Activated naive CD8-positive, alpha-beta T cell treated with anti-CD3 and anti-CD28 coated beads for 36 hours (primary cell): ENCODE data around the gene RENBP. TPM values are rescaled to one million over a fixed set of nuclear protein-coding genes. Genes with fewer than 3 reads are reported as not detected.
A peak's percentile ranks its signal among the peaks of the same experiment; 100 is the strongest.

Source experiments
- DNase-seq: peaks from one replicate; pipeline ENCODE4 v3.0.0; 2021
- H3K27ac Mint-ChIP-seq: one replicate; pipeline ENCODE4 v1.8.0; 2022; ENCODE audit warnings: mild to moderate bottlenecking, moderate library complexity, mixed read lengths
- H3K27me3 Mint-ChIP-seq: one replicate; pipeline ENCODE4 v1.8.0; 2022; ENCODE audit warnings: mild to moderate bottlenecking, mixed read lengths
- H3K36me3 Mint-ChIP-seq: one replicate; pipeline ENCODE4 v1.8.0; 2021; ENCODE audit warnings: mild to moderate bottlenecking, mixed read lengths
- H3K4me1 Mint-ChIP-seq: one replicate; pipeline ENCODE4 v1.8.0; 2021; ENCODE audit warnings: mixed read lengths
- H3K4me3 Mint-ChIP-seq: one replicate; pipeline ENCODE4 v1.8.0; 2022; ENCODE audit warnings: mild to moderate bottlenecking, moderate library complexity, mixed read lengths
- H3K9me3 Mint-ChIP-seq: one replicate; pipeline ENCODE4 v1.8.0; 2022; ENCODE audit warnings: mixed read lengths
- total RNA-seq, 2 experiments: library from RNA; stranded (reverse); gene quantifications; one replicate each; pipeline ENCODE4 v1.2.3, GENCODE V29; 2021

RENBP gene
- total RNA-seq, 2 experiments from 2014 or later = 15.2 to 15.7 TPM

GRCh38 chrX:153974003-153974725 lies 29.7 kb upstream of the RENBP start:
- DNase-seq = no peak

GRCh38 chrX:153973127-153974002 lies 28.9 kb upstream of the RENBP start:
- Mint-ChIP-seq H3K27ac (peak overlapping the region; percentile 98), H3K4me3 (peak overlapping the region; percentile 85), H3K27me3 (no peaks in the 10 kb centered on the region), H3K9me3 (no peaks in the 10 kb centered on the region), H3K36me3 (peaks cover 21% of the 10 kb centered on the region), H3K4me1 (peaks cover 14% of the 10 kb centered on the region)
- no peak for DNase-seq

More at GRCh38 chrX:153974003-153974725, 29.7 kb upstream of the RENBP start:
- Mint-ChIP-seq H3K4me3 (peak overlapping the region; percentile 85), H3K36me3 (peaks cover 14% of the 10 kb centered on the region), H3K4me1 (peaks cover 14% of the 10 kb centered on the region), H3K27me3 (no peaks in the 10 kb centered on the region), H3K9me3 (no peaks in the 10 kb centered on the region), H3K27ac (peak overlapping the region; percentile 98)

GRCh38 chrX:153972368-153973126 lies 28.1 kb upstream of the RENBP start, which contains the start of gene TMEM187:
TMEM187 (plus strand) TSS chrX:153972754; CDS start chrX:153982063, 9,309 bp downstream.
- H3K4me1 Mint-ChIP-seq = peaks cover 22% of the 10 kb centered on the region

GRCh38 chrX:153971450-153972367 lies 27.3 kb upstream of the RENBP start, which contains the start of gene HCFC1:
HCFC1 (minus strand) TSS chrX:153971818; CDS start chrX:153970840, 978 bp downstream.
- no peaks in the 10 kb centered on the region for H3K27me3 Mint-ChIP-seq
- DNase-seq = peak; percentile 89
- peak within 1 kb of the TSS; percentile 100 for H3K4me3 Mint-ChIP-seq
- no peaks in the 10 kb centered on the region for H3K9me3 Mint-ChIP-seq
- H3K27ac Mint-ChIP-seq = peak within 1 kb of the TSS; percentile 100
- H3K4me1 Mint-ChIP-seq = peaks cover 29% of the 10 kb centered on the region
- H3K36me3 Mint-ChIP-seq = peaks cover 36% of the 10 kb centered on the region

More at GRCh38 chrX:153972368-153973126, 28.1 kb upstream of the RENBP start, which contains the start of gene TMEM187:
- no peaks in the 10 kb centered on the region for H3K9me3 Mint-ChIP-seq
- H3K36me3 Mint-ChIP-seq = peaks cover 29% of the 10 kb centered on the region
- no peaks in the 10 kb centered on the region for H3K27me3 Mint-ChIP-seq
- DNase-seq = peak; percentile 90
- peak within 1 kb of the TSS; percentile 100 for H3K4me3 Mint-ChIP-seq
- peak within 1 kb of the TSS; percentile 100 for H3K27ac Mint-ChIP-seq

- H3K9me3 Mint-ChIP-seq = no peaks in the 10 kb centered on the region
- H3K36me3 Mint-ChIP-seq = peaks cover 39% of the 10 kb centered on the region
- H3K4me3 Mint-ChIP-seq = peak overlapping the region; percentile 100
- peak; percentile 85 for DNase-seq
- H3K4me1 Mint-ChIP-seq = peaks cover 35% of the 10 kb centered on the region
- H3K27ac Mint-ChIP-seq = peak overlapping the region; percentile 100
- no peaks in the 10 kb centered on the region for H3K27me3 Mint-ChIP-seq
These were observed 26.6 kb upstream of the RENBP start for GRCh38 chrX:153971124-153971449.

GRCh38 chrX:153970357-153971123 lies 26.1 kb upstream of the RENBP start:
- H3K27me3 Mint-ChIP-seq = no peaks in the 10 kb centered on the region
- peak overlapping the region; percentile 100 for H3K27ac Mint-ChIP-seq
- DNase-seq = no peak
- H3K9me3 Mint-ChIP-seq = no peaks in the 10 kb centered on the region
- H3K36me3 Mint-ChIP-seq = peaks cover 38% of the 10 kb centered on the region
- H3K4me3 Mint-ChIP-seq = peak overlapping the region; percentile 100
- H3K4me1 Mint-ChIP-seq = peaks cover 33% of the 10 kb centered on the region

GRCh38 chrX:153969904-153970356 lies 25.5 kb upstream of the RENBP start:
- Mint-ChIP-seq H3K27me3 (no peaks in the 10 kb centered on the region), H3K4me1 (peaks cover 35% of the 10 kb centered on the region), H3K36me3 (peaks cover 38% of the 10 kb centered on the region), H3K4me3 (peak overlapping the region; percentile 100), H3K9me3 (no peaks in the 10 kb centered on the region), H3K27ac (peak overlapping the region; percentile 96)
- no peak for DNase-seq

GRCh38 chrX:153969125-153969903 lies 24.9 kb upstream of the RENBP start:
- H3K4me3 Mint-ChIP-seq = peak overlapping the region; percentile 100
- no peak for DNase-seq
- H3K36me3 Mint-ChIP-seq = peaks cover 38% of the 10 kb centered on the region
- H3K4me1 Mint-ChIP-seq = peaks cover 30% of the 10 kb centered on the region
- no peaks in the 10 kb centered on the region for H3K9me3 Mint-ChIP-seq
- no peaks in the 10 kb centered on the region for H3K27me3 Mint-ChIP-seq
- peak overlapping the region; percentile 96 for H3K27ac Mint-ChIP-seq

GRCh38 chrX:153968754-153969124 lies 24.3 kb upstream of the RENBP start:
- Mint-ChIP-seq H3K36me3 (peaks cover 38% of the 10 kb centered on the region), H3K27me3 (no peaks in the 10 kb centered on the region), H3K9me3 (no peaks in the 10 kb centered on the region), H3K27ac (peak overlapping the region; percentile 96), H3K4me3 (peak overlapping the region; percentile 100), H3K4me1 (peaks cover 27% of the 10 kb centered on the region)
- peak; percentile 54 for DNase-seq

GRCh38 chrX:153968255-153968654 lies 23.8 kb upstream of the RENBP start:
- DNase-seq = no peak
- Mint-ChIP-seq H3K9me3 (no peaks in the 10 kb centered on the region), H3K36me3 (peaks cover 38% of the 10 kb centered on the region), H3K4me1 (peaks cover 27% of the 10 kb centered on the region), H3K27ac (peak overlapping the region; percentile 96), H3K27me3 (no peaks in the 10 kb centered on the region), H3K4me3 (peak overlapping the region; percentile 100)

GRCh38 chrX:153967536-153968224 lies 23.2 kb upstream of the RENBP start:
- Mint-ChIP-seq H3K27me3 (no peaks in the 10 kb centered on the region), H3K27ac (peak overlapping the region; percentile 96), H3K4me1 (peaks cover 27% of the 10 kb centered on the region), H3K36me3 (peaks cover 40% of the 10 kb centered on the region), H3K4me3 (peak overlapping the region; percentile 100), H3K9me3 (no peaks in the 10 kb centered on the region)
- peak; percentile 41 for DNase-seq

- no peaks in the 10 kb centered on the region for H3K9me3 Mint-ChIP-seq
- H3K4me3 Mint-ChIP-seq = peak overlapping the region; percentile 100
- peak; percentile 49 for DNase-seq
- peaks cover 27% of the 10 kb centered on the region for H3K4me1 Mint-ChIP-seq
- H3K36me3 Mint-ChIP-seq = peaks cover 43% of the 10 kb centered on the region
- H3K27ac Mint-ChIP-seq = peak overlapping the region; percentile 96
- no peaks in the 10 kb centered on the region for H3K27me3 Mint-ChIP-seq
These were observed 22.5 kb upstream of the RENBP start for GRCh38 chrX:153966841-153967535.
